Mesenchymal stem cell (in vitro differentiated cells and primary cell): ENCODE results near the gene OPCML. TPM values are rescaled to one million over a fixed set of nuclear protein-coding genes. Genes with fewer than 3 reads are reported as not detected.
"Not testable (repeated sequence)": the region's sequence is repeated elsewhere in the genome, so short reads cannot be mapped to it uniquely, and the experiment has no call there.

Experiments
- DNase-seq: peaks from one replicate; pipeline ENCODE4 v3.0.0-alpha.2; 2013
- H2AFZ ChIP-seq: one replicate; pipeline ENCODE4 v1.6.1; 2013; ENCODE audit warnings: low read depth, mild to moderate bottlenecking, control low read depth, inconsistent platforms, low read length, moderate library complexity
- H2AK5ac ChIP-seq: 2 replicates; pipeline ENCODE4 v1.6.1; 2013; ENCODE audit warnings: low read length, moderate library complexity, mild to moderate bottlenecking, inconsistent platforms; ENCODE audit not compliant: severe bottlenecking
- H2BK120ac ChIP-seq: one replicate; pipeline ENCODE4 v1.6.1; 2013; ENCODE audit warnings: low read depth, mild to moderate bottlenecking, inconsistent platforms, low read length, moderate library complexity
- H2BK12ac ChIP-seq, 2 experiments: one replicate each; pipeline ENCODE4 v1.6.1; 2013; ENCODE audit warnings: inconsistent platforms in 2 of 2, low read length in 2 of 2, mild to moderate bottlenecking in 2 of 2, moderate library complexity in 2 of 2, control low read depth in 1 of 2
- H2BK15ac ChIP-seq: one replicate; pipeline ENCODE4 v1.6.1; 2013; ENCODE audit warnings: mild to moderate bottlenecking, low read depth, inconsistent platforms; ENCODE audit not compliant: poor library complexity, severe bottlenecking
- H2BK5ac ChIP-seq: 2 replicates; pipeline ENCODE4 v1.6.1; 2013; ENCODE audit warnings: low read depth, mild to moderate bottlenecking, low read length, control low read depth, inconsistent platforms; ENCODE audit not compliant: poor library complexity, severe bottlenecking
- H3K14ac ChIP-seq, 2 experiments: one replicate each; pipeline ENCODE4 v1.6.1; 2013; ENCODE audit warnings: inconsistent platforms in 2 of 2, low read length in 2 of 2, control low read depth in 1 of 2, mild to moderate bottlenecking in 1 of 2, moderate library complexity in 1 of 2
- H3K18ac ChIP-seq, 2 experiments: one replicate each; pipeline ENCODE4 v1.6.1; 2013; ENCODE audit warnings: inconsistent platforms in 2 of 2, low read length in 2 of 2, control low read depth in 1 of 2, low read depth in 1 of 2, mild to moderate bottlenecking in 1 of 2
- H3K23ac ChIP-seq, 2 experiments: one replicate each; pipeline ENCODE4 v1.6.1; 2013; ENCODE audit warnings: inconsistent platforms in 2 of 2, low read length in 2 of 2, mild to moderate bottlenecking in 2 of 2, moderate library complexity in 2 of 2, control low read depth in 1 of 2
- H3K27ac ChIP-seq: 2 replicates; pipeline ENCODE4 v1.5.1; 2013; ENCODE audit warnings: mild to moderate bottlenecking, moderate library complexity, low read length, control low read depth, inconsistent platforms; ENCODE audit not compliant: poor library complexity, severe bottlenecking
- H3K27me3 ChIP-seq, 2 experiments: 2 replicates each; pipeline versions ENCODE4 v1.6.1 to v1.7.0; 2013; ENCODE audit warnings: low read length in 2 of 2, mild to moderate bottlenecking in 2 of 2, moderate library complexity in 2 of 2, control low read depth in 1 of 2, inconsistent platforms in 1 of 2; ENCODE audit not compliant: control insufficient read depth in 1 of 2, insufficient read depth in 1 of 2
- H3K36me3 ChIP-seq, 2 experiments: 2 replicates each; pipeline versions ENCODE4 v1.6.1 to v1.7.0; 2013; ENCODE audit warnings: low read length in 2 of 2, control low read depth in 1 of 2, inconsistent platforms in 1 of 2, low read depth in 1 of 2, mild to moderate bottlenecking in 1 of 2; ENCODE audit not compliant: insufficient read depth in 2 of 2, control insufficient read depth in 1 of 2
- H3K4ac ChIP-seq, 2 experiments: one replicate each; pipeline ENCODE4 v1.6.1; 2013; ENCODE audit warnings: inconsistent platforms in 2 of 2, low read length in 2 of 2, mild to moderate bottlenecking in 2 of 2, moderate library complexity in 2 of 2, control low read depth in 1 of 2, low read depth in 1 of 2
- H3K4me1 ChIP-seq: 2 replicates; pipeline ENCODE4 v1.6.1; 2013; ENCODE audit warnings: low read depth, low read length, control low read depth; ENCODE audit not compliant: control insufficient read depth, insufficient read depth
- H3K4me2 ChIP-seq: 2 replicates; pipeline ENCODE4 v1.6.1; 2013; ENCODE audit warnings: low read length, mild to moderate bottlenecking, inconsistent platforms; ENCODE audit not compliant: poor library complexity, severe bottlenecking
- H3K4me3 ChIP-seq, 2 experiments: 2 replicates each; pipeline versions ENCODE4 v1.5.1 to v1.7.0; 2013; ENCODE audit warnings: low read length in 2 of 2, mild to moderate bottlenecking in 2 of 2, control low read depth in 1 of 2, low read depth in 1 of 2; ENCODE audit not compliant: insufficient read depth in 1 of 2
- H3K79me1 ChIP-seq: replicated peaks from 2 replicates; pipeline ENCODE4 v1.6.1; 2013; ENCODE audit warnings: mild to moderate bottlenecking, control low read depth, low read length, inconsistent platforms; ENCODE audit not compliant: poor library complexity, severe bottlenecking
- H3K9ac ChIP-seq: 2 replicates; pipeline ENCODE4 v1.7.0; 2013; ENCODE audit warnings: mild to moderate bottlenecking, low read length, moderate library complexity
- H3K9me3 ChIP-seq: 2 replicates; pipeline ENCODE4 v1.7.0; 2013; ENCODE audit warnings: mild to moderate bottlenecking, low read length; ENCODE audit not compliant: control insufficient read depth
- H4K8ac ChIP-seq: one replicate; pipeline ENCODE4 v1.6.1; 2013; ENCODE audit warnings: inconsistent platforms, mild to moderate bottlenecking, low read length, moderate library complexity
- H4K91ac ChIP-seq: one replicate; pipeline ENCODE4 v1.6.1; 2013; ENCODE audit warnings: mild to moderate bottlenecking, low read length, inconsistent platforms
- WGBS: methylation state at CpG from one replicate; pipeline ENCODE4 v1.1.7; 2013; ENCODE audit warnings: mixed read lengths; 5-methylcytosine and 5-hydroxymethylcytosine counted together
- small RNA-seq: library from polyadenylated mRNA; stranded (forward); fragments of <200 nt; extraction: miRNeasy Mini kit (QIAGEN cat#:217004); gene quantifications from one replicate; pipeline ENCODE3, GENCODE V24; 2013; ENCODE audit warnings: low read depth

Gene OPCML

GRCh38 chr11:132370114-132370513, 1162.2 kb downstream of the OPCML start:
- not testable (repeated sequence) for DNase-seq, H3K36me3 ChIP-seq, H3K9me3 ChIP-seq, H2BK12ac ChIP-seq, H3K4ac ChIP-seq, H4K8ac ChIP-seq, H4K91ac ChIP-seq, H3K27ac ChIP-seq, H3K4me2 ChIP-seq, H3K79me1 ChIP-seq, H2AK5ac ChIP-seq, H3K18ac ChIP-seq, H3K27me3 ChIP-seq, H3K4me3 ChIP-seq, H3K23ac ChIP-seq, H3K9ac ChIP-seq, H2BK15ac ChIP-seq, H2AFZ ChIP-seq, H3K14ac ChIP-seq, H2BK120ac ChIP-seq, H3K4me1 ChIP-seq, H2BK5ac ChIP-seq

GRCh38 chr11:132367293-132367692, 1165.0 kb downstream of the OPCML start:
- H3K27ac ChIP-seq: no peak overlapping the region
- no peak overlapping the region for H2BK12ac ChIP-seq
- no peak overlapping the region for H3K14ac ChIP-seq
- no peak overlapping the region for H4K91ac ChIP-seq
- no peak overlapping the region for H3K4me2 ChIP-seq
- DNase-seq: no peak
- H3K4me1 ChIP-seq: no peaks in the 10 kb centered on the region
- no peaks in the 10 kb centered on the region for H3K9me3 ChIP-seq
- no peak overlapping the region for H2AFZ ChIP-seq
- no peak overlapping the region for H2BK5ac ChIP-seq
- no peak overlapping the region for H2BK15ac ChIP-seq
- H2AK5ac ChIP-seq: no peak overlapping the region
- H3K36me3 ChIP-seq: no peaks in the 10 kb centered on the region
- H3K27me3 ChIP-seq: no peaks in the 10 kb centered on the region
- H3K79me1 ChIP-seq: no peaks in the 10 kb centered on the region
- H3K4me3 ChIP-seq: no peak overlapping the region
- H3K18ac ChIP-seq: no peak overlapping the region
- 90% methylated on average over 2 of the region's 3 CpGs for whole genome bisulfite sequencing
- no peak overlapping the region for H3K4ac ChIP-seq
- no peak overlapping the region for H3K23ac ChIP-seq
- H2BK120ac ChIP-seq: no peak overlapping the region
- H3K9ac ChIP-seq: no peak overlapping the region
- no peak overlapping the region for H4K8ac ChIP-seq

GRCh38 chr11:132365650-132366049, 1166.7 kb downstream of the OPCML start:
- WGBS: 89% methylated on average over 2 of the region's 3 CpGs
- Histone ChIP-seq H3K4ac (no peak overlapping the region), H3K4me2 (no peak overlapping the region), H3K14ac (no peak overlapping the region), H2BK15ac (no peak overlapping the region), H2BK12ac (no peak overlapping the region), H3K79me1 (no peaks in the 10 kb centered on the region), H2AFZ (no peak overlapping the region), H2AK5ac (no peak overlapping the region), H2BK5ac (no peak overlapping the region), H3K23ac (no peak overlapping the region), H3K4me3 (no peak overlapping the region), H3K9me3 (no peaks in the 10 kb centered on the region), H2BK120ac (no peak overlapping the region), H4K91ac (no peak overlapping the region), H3K36me3 (no peaks in the 10 kb centered on the region), H3K18ac (no peak overlapping the region), H3K9ac (no peak overlapping the region), H3K27ac (no peak overlapping the region), H3K27me3 (no peaks in the 10 kb centered on the region), H4K8ac (no peak overlapping the region), H3K4me1 (no peaks in the 10 kb centered on the region)
- DNase-seq: no peak

Small RNA genes within 50 kb of the gene (small RNA-seq; reads per million reads assigned to genes)
- not detected for gene RF00026
